A172 (cell line): ENCODE results near the gene TSPEAR. TPM values are rescaled to one million over a fixed set of nuclear protein-coding genes. Genes with fewer than 3 reads are reported as not detected.
A peak's percentile ranks its signal among the peaks of the same experiment; 100 is the strongest.
"Not testable (repeated sequence)": the region's sequence is repeated elsewhere in the genome, so short reads cannot be mapped to it uniquely, and the experiment has no call there.

ENCODE experiments used
- DNase-seq: peaks from one replicate; pipeline ENCODE4 v3.0.0-alpha.2; 2015; ENCODE audit warnings: low spot score
- total RNA-seq: library from RNA; depleted of rRNA; stranded (reverse); fragments of >200 nt; shearing (Covaris generic); gene quantifications from 2 replicates; pipeline ENCODE4 v1.2.3, GENCODE V29; 2014

The TSPEAR gene
- total RNA-seq, 1 experiment from 2014 or later: not detected

- no peak for DNase-seq
These were observed 27.3 kb downstream of the TSPEAR start for GRCh38 chr21:44684077-44684476.

DNA sequence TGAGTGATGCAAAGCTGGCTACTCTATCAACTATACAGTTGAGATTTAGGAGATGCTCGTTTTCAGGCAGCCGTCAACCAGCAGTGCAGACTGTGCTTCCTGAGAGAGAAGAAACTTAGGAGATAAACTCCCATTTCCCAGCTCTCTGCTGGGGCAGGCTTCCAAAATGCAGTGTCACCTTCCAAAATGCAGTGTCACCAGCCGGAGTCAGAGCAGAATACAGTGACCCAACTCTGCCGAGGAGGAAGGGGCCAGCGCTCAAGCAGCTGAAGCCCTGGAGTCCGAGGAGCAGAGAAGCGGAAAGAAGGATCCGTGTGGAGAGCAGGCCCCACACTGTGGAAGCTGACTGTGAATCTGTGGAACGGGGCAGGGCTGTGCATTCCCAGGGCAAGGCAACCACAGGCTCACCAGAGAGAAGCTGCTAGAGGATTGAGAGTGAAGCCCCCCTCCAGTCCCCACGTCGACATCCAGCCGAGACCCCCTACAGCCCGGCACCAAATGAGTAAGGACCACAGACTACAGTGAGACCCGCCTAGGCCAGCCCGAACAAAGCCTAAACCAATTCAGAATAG lies 28.7 kb downstream of the TSPEAR start:
- no peak for DNase-seq

DNA sequence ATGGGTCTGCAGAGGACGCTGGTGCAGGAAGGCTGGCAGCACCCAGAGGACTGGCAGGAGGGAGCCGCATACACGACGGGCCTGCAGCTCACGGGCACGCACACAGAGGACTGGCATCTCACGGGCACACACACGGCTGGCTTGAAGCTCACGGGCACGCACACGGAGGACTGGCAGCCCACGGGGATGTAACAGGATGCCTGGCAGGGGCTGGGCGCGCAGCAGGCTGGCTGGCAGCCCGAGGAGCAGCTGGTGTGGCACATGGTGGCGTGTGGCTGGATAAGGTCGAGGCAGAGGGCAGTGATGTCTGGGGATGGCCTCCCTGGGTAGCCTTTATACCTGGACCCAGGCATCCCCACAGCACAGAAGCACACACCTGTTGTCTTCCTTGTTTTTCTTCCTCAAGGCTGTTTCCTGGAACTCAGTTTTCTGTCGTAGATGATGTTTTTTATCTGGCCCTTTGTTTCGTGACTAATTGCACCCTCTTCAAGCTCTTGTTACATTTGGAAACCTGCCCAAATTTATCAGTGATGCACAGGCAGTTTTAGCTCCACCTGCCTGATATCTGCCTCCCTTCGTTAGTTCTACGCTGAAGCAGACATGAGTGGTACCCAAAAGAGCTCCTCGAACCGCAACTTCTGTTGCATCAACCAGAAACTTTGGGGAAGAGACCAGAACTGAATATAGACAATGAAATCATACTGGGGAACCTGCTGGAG lies 29.4 kb downstream of the TSPEAR start, which contains the start of gene KRTAP12-1:
KRTAP12-1 (minus strand) TSS at position 303 of the 719 bp plus-strand sequence; CDS start at position 263, 40 bp downstream.
- DNase-seq: no peak

- no peak for DNase-seq
These were observed 30.2 kb downstream of the TSPEAR start for GRCh38 chr21:44681152-44681551.

GRCh38 chr21:44677881-44678280 lies 33.5 kb downstream of the TSPEAR start:
- DNase-seq: no peak

- DNase-seq: no peak
These were observed 39.5 kb downstream of the TSPEAR start for GRCh38 chr21:44671911-44672310.

DNA sequence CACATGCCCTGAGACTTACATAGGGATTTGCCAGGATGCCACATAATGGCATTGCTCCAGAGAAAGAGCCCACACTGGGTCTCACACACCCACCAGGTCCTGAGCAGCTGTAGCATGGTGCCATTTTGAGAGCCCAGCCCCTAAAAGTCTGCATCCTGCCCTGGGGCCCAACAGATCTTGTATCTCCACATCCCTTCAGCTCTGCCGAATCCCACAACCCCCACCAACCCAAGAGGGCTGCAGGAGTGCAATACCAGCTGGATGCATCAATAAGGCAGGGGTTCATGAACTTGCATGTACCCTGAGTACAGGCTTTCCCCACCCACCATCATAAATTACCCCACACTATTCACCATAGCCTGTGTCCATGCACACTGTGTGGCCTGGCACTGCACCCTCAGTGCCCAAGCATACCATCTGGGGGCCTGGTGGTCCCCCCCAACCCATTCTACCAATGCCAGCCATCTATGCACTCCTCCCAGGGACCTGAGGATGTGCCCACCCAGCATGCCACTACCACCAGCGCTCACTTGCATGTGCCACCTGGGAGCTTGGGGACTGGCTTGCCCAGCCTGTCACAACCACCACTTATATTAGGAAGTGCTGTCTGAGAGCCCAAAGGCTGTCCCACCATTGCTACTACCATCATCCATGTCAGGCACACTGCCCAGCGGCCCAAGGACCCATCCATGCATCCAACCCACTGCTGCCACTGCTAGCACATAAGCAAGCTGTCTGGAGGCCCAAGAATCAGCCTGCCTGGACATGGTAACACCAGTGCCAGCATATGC lies 40.5 kb downstream of the TSPEAR start:
- DNase-seq: no peak

- DNase-seq: no peak
These were observed 43.8 kb downstream of the TSPEAR start for GRCh38 chr21:44667612-44668011.

GRCh38 chr21:44666401-44667320 lies 44.7 kb downstream of the TSPEAR start, which contains the start of gene KRTAP12-2:
KRTAP12-2 (minus strand) TSS chr21:44666927; CDS start chr21:44666886, 41 bp downstream.
- peak; percentile 21 for DNase-seq

DNA sequence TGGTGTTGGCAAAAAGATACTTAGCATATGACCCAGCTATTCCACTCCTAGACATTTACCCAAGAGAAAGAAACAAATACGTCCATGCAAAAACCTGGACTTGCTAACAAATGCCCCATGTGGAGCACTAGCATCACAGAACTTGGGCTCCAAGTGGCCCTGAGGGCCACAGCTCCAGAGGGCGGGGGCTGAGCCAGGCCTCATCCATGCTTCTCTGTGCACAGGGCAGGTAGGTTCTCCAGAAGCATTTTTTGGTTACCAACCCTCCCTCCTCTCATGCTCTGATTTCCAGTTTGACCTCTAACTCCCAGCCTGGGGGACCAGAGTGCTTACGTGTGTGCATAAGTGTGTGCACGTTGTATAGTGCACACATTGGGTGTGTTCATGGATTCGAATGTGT lies 46.7 kb downstream of the TSPEAR start:
- DNase-seq: no peak

DNA sequence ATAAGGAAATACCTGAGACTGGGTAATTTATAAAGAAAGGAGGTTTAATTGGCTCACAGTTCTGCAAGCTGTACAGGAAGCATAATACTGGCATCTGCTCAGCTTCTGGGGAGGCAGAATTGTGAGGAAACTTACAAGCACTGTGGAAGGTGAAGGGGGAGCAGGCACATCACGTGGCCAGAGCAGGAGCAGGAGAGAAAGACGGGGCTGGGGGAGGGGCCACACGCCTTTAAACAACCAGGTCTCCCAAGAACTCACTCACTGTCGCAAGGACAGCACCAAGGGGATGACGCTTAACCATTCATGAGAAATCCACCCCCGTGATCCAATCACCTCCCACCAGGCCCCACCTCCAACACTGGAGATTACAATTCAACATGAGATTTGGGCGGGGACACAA lies 49.8 kb downstream of the TSPEAR start:
- not testable (repeated sequence) for DNase-seq

GRCh38 chr21:44658913-44659595 lies 52.3 kb downstream of the TSPEAR start:
- DNase-seq: no peak

GRCh38 chr21:44658541-44658910 lies 52.8 kb downstream of the TSPEAR start:
- DNase-seq: no peak

DNA sequence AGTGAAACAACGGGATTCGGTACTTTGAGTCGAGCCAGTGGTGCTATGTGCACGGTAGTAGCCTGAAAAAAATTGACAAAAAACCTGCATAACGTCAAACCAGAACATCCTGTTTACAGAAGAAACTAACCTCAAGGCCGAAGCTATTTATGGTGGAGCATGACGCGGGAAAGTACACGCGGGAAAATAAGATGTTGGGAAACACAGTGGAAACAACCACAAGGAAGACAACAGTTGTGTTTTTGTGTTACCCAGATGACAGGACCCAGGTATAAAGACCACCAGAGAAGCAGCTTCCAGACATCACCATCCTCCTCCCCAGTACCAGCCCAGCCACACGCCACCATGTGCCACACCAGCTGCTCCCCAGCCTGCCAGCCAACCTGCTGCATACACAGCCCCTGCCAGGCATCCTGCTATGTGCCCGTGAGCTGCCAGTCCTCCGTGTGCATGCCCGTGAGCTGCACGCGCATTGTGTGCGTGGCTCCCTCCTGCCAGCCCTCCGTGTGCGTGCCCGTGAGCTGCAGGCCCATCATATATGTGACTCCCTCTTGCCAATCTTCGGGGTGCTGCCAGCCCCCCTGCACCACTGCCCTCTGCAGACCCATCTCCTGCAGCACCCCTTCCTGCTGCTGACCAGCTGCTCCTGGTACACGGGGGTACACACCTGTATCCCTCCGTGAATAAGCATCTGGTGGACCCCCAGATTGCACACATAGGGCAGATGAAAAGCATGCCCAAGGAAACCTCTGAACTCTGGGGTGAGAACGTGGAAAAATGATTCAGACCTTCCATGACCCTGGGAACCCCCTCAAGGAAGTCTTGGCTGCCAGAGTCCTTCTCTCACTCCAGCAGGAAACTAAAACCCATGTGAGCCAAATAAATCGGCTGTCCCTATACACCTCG lies 53.5 kb downstream of the TSPEAR start, which contains the start of gene KRTAP12-3:
KRTAP12-3 (plus strand) TSS at position 298 of the 906 bp plus-strand sequence; CDS start at position 346, 48 bp downstream.
- DNase-seq: no peak

GRCh38 chr21:44656868-44657267 lies 54.5 kb downstream of the TSPEAR start:
- DNase-seq: no peak

DNA sequence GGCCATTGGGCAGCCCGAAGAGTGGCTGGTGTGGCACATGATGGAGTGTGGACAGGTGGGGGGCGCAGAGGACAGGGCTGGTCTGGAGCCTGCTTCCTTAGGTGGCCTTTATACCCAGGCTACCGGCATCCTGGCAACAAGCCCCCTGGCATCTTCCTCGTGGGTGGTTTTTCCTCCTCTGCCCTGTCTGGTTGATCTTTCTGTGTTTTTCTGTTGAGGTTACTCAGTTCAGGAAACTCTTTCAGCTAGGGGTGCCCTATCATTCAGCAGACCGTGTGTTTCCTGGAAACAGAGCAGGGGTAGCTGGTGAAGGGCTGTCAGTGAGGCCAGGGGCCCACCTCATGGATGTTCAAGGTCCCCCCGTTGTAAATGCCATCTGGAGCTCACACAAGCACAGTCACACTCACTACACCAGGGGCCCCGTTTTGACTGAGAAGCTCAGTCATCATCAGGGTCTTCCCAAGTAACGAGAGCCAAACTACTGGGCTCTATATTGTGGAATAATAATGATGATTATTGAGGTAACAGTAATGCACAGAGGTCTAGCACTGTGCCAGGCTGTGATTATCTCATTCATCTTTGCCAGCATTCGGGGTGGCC lies 56.7 kb downstream of the TSPEAR start, which contains the start of gene KRTAP12-4:
KRTAP12-4 (minus strand) TSS at position 84 of the 600 bp plus-strand sequence; CDS start at position 39, 45 bp downstream.
- DNase-seq: no peak

DNA sequence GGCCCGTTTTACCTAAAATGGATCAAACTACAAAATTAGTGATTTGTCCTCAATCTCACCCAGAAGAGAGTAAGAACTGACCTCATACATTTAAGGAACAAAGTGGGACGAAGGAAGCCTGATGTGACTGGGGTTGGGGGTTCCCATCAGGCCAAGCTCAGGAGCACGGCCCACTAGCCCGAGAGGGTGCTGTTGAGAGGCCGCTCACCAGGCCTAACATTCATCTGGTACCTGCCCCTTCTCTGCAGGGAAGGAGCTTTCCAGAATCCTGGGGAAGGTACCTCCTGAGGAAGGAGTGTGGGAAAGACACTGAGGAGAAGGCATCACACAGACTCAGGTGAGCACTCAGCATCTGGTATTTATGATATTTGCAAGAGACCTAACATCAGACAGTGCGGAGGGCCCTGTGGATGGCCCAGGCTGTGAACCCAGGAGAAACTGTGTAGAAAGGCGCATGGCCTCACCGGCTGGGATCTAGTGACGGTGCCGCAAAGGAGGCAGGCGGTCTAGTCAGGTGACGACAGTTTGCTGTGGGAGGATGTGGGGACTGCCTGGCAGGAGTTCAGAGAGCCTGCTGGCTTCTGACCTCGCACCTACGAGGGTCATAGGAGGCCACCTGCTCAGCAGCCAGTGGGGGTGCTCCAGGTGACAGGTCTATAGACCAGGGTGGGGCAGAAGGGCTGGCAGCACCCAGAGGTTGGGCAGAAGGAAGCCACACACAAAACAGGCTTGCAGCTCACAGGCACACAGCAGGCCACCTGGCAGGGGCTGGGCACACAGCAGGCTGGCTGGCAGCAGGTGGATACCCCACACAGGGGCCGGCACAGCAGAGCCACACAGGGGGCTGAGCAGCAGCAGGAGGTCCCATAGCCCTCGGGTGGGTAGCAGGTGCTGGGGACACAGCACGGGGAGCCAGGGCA lies 57.5 kb downstream of the TSPEAR start:
- DNase-seq: no peak

GRCh38 chr21:44653123-44653522 lies 58.2 kb downstream of the TSPEAR start:
- no peak for DNase-seq
